Bladder microvascular endothelial cell (primary cell): ENCODE results near the gene DNAJC17. TPM values are rescaled to one million over a fixed set of nuclear protein-coding genes. Genes with fewer than 3 reads are reported as not detected.

Experiments
- total RNA-seq: library from RNA; depleted of rRNA; stranded (reverse); fragments of >200 nt; gene quantifications from 2 replicates; pipeline ENCODE4 v1.2.3, GENCODE V29; 2014

DNAJC17 gene, protein sequence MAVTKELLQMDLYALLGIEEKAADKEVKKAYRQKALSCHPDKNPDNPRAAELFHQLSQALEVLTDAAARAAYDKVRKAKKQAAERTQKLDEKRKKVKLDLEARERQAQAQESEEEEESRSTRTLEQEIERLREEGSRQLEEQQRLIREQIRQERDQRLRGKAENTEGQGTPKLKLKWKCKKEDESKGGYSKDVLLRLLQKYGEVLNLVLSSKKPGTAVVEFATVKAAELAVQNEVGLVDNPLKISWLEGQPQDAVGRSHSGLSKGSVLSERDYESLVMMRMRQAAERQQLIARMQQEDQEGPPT
- total RNA-seq: 21.2 and 37.4 TPM in 2 replicates

DNA sequence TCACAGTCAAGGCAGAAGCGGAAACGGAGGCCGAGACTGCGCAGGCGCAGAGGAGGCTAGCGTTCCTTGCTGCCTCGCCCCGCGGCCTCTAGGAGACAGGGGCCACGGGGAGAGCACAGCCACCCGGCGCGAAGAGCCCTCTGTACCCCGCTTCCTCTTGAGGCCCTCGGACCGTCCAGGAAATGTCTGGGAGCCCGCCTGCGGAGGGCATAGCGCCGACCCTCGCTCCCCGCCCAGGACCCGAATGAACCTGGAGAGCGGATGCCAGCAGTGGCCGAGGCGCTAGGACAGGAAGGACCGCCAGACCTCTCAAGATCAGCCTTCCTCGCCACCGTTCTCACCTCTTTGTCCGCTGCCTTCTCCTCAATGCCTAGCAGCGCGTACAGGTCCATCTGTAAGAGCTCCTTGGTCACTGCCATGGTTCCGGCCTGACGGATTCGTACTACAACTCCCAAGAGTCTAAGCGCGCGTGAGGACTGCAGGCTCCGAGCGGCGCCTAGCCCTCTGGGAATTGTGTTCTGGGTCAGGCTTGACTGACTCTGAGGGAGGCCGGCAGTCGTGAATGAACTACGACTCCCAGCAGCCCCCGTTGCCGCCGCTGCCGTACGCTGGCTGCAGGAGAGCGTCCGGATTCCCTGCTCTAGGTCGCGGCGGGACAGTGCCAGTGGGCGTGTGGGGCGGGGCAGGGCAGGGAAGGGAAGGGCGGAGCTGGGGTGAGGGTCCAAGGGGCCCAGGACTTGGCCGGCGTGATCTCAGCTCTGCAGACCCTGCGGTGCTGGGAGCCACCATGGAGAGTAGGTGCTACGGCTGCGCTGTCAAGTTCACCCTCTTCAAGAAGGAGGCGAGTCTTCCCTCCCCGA lies at the start of gene DNAJC17, which contains the start of gene ZFYVE19:
Gene DNAJC17 (minus strand): TSS at position 446 of the 860 bp plus-strand sequence. CDS start 27 bp downstream, at position 419.
Gene ZFYVE19 (plus strand): TSS at position 62 of the 860 bp plus-strand sequence. CDS start 501 bp downstream, at position 563.

DNA sequence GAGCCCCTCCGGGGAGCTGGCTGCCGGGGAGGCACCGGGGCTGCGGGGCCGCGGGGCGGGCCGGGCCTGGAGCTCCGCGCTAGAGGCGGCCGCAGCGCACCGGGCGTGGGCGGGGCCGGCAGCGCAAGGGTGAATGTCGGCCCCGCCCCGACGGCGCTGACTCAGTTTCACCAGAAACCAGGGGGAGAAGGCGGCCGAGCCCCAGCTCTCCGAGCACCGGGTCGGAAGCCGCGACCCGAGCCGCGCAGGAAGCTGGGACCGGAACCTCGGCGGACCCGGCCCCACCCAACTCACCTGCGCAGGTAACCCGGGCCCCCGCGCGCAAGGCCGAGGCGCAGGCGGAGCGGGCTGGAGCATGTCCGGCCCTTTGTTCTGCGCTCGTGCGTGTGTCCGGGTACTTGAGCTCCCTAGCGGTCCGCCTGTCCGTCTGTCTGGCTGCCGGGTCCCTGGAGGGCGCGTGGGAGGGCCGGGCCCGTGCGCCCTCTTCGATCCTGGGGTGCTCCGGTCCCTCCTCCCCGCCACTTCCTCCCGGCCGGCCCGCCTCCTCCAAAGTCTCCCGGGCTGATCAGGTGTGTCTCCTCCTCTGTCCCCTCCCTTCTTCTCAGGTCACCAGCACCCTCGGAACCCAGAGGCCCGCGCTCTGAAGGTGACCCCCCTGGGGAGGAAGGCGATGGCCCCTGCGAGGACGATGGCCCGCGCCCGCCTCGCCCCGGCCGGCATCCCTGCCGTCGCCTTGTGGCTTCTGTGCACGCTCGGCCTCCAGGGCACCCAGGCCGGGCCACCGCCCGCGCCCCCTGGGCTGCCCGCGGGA lies 36.8 kb upstream of the DNAJC17 start, which contains the start of gene SPINT1:
Gene SPINT1 (plus strand): TSS at position 164 of the 811 bp plus-strand sequence. CDS start 507 bp downstream, at position 671.

DNA sequence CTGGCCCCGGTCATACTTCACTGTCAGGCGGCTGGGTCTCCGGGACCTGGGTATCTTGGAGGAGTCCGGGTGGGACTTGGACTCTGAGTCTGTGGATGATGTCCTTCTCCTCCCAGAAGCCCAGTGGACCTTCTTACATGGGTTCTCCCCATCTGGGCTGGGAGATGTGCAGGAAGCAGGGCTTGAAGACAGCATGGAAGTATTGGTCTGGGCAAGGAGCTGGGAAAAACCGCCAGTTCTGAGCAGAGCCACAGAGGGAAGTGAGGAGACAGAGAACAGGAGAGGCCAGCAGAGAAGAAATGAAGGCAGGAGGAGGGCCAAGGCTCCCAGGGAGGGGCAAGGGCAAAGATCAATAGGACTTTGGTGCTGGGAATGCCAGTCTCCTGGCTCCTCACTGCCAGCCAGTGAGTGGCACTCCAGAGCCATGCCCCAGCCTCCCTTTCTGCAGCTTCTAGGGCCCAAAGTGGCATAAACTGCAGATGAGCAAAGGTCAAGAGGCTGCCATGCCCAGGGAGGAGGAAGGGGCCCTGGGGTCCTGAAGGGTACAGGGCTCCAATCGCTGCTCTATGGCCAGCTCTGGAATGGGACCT lies 21.3 kb upstream of the DNAJC17 start, which contains the start of gene PPP1R14D:
Gene PPP1R14D (minus strand): TSS at position 262 of the 590 bp plus-strand sequence. CDS start 67 bp downstream, at position 195.

GRCh38 chr15:40769274-40770146 lies 37.8 kb downstream of the DNAJC17 start, which contains the start of gene C15orf62:
Gene C15orf62, plus strand, starts transcription at chr15:40769980. Its CDS starts 516 bp downstream, at chr15:40770496.

DNA sequence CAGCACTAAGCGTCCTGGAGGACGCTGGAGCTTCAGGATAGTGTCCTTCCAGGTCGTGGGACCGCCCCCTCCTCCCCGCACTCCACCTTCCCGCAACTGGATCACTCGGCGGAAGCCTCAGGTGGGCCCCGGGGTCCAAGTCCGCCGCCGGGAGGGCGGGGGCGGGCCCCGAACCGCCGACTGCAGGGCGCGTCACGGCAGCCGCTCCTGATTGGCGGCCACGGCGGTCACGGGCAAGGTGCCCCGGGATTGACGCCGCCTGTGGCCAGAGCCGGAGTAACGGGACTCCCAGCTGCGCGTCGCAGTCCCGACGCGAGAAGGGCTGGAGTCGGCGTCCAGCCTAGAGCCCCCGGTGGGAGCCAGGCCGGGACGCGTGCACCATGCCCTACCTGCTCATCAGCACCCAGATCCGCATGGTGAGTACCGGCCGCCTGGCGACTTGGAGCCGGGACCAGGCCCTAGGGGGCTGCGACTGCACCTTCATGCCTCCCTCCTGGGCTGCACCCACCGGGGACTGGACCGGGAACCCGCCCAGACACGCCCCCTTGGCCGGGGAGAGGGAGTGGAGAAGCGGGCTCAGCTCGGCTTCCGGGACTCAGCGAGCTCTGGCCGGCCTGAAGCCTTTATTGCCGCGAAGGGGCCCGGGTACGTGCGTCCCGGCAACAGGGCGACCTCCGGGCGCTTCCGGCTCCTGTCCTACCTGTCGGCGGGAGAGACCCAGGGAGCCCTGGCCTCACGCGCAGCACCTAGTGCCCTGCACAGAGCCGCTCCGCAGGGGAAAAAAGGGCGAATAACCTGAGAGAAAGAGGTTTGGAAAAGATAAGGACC lies 43.3 kb downstream of the DNAJC17 start, which contains the start of gene GCHFR:
Gene GCHFR (plus strand): TSS at position 268 of the 828 bp plus-strand sequence. CDS start 113 bp downstream, at position 381.

GRCh38 chr15:40754883-40755811 lies 52.1 kb downstream of the DNAJC17 start, which contains the start of gene RMDN3:
Gene RMDN3, minus strand, starts transcription at chr15:40755254. Its CDS starts 471 bp downstream, at chr15:40754783.

Other genes starting within 250 kb of the DNAJC17 start
- 10.8 and 13.2 TPM in 2 replicates for gene CCDC32, start 242.4 kb downstream of the DNAJC17 start, total RNA-seq
- gene RPUSD2, start 238.2 kb downstream of the DNAJC17 start, total RNA-seq: 12.0 and 13.8 TPM in 2 replicates
- gene KNL1, start 213.2 kb downstream of the DNAJC17 start, total RNA-seq: 13.5 and 16.5 TPM in 2 replicates
- gene RAD51, start 112.3 kb downstream of the DNAJC17 start, total RNA-seq: 9.6 and 9.9 TPM in 2 replicates
- gene RMDN3, start 52.2 kb downstream of the DNAJC17 start, total RNA-seq: 24.1 and 36.4 TPM in 2 replicates
- gene GCHFR, start 43.4 kb downstream of the DNAJC17 start, total RNA-seq: 22.2 and 30.2 TPM in 2 replicates
- gene C15orf62, start 37.5 kb downstream of the DNAJC17 start, total RNA-seq: 1.1 and 1.6 TPM in 2 replicates
- 28.7 and 34.0 TPM in 2 replicates for gene ZFYVE19, start 384 bp downstream of the DNAJC17 start, total RNA-seq
- not detected in 2 replicates for gene PPP1R14D, start 21.2 kb upstream of the DNAJC17 start, total RNA-seq
- gene SPINT1, start 36.6 kb upstream of the DNAJC17 start, total RNA-seq: 0.32 and 1.6 TPM in 2 replicates
- gene RHOV, start 66.8 kb upstream of the DNAJC17 start, total RNA-seq: not detected in 2 replicates
- 36.3 and 57.3 TPM in 2 replicates for gene VPS18, start 87.0 kb upstream of the DNAJC17 start, total RNA-seq
- gene DLL4, start 121.9 kb upstream of the DNAJC17 start, total RNA-seq: 47.4 and 116 TPM in 2 replicates
- 1.6 and 3.5 TPM in 2 replicates for gene CHAC1, start 146.0 kb upstream of the DNAJC17 start, total RNA-seq